SKM-1 treated with dmso at 0.1 percent for 144 hours (cell line): ENCODE results near the gene TENT4A.

Experiments
- DNase-seq: peaks from one replicate; lab custom pipeline; 2025; ENCODE audit not compliant: unreplicated experiment; lab: John Stamatoyannopoulos, UW

The TENT4A gene

DNA sequence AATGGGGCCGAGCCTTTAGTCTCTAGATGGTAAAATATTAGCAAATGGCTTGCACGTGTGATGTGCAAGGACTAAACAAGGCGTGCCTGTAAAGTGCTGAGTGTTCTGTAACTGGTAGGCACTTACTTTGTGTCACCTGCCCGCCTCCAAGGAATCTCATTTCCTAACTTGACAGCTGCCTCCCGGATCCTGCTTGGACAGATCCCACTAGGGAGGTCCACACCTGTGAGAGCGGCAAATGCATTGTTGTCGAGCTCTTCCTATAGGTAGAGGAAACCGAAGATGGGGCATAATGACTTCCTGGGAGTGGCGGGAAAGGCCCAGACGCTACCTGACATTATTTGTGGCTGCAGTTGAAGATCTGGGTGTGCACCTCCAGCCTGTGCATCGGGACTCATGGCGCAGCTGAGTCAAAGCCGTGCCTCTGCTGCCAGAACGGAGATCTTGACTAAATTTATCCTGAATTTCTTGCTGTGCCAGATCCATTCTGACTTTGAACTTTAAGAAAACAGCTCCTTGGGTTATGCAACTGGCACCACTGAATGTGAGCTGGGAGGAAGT lies 79.8 kb downstream of the TENT4A start:
- no peak for DNase-seq

DNA sequence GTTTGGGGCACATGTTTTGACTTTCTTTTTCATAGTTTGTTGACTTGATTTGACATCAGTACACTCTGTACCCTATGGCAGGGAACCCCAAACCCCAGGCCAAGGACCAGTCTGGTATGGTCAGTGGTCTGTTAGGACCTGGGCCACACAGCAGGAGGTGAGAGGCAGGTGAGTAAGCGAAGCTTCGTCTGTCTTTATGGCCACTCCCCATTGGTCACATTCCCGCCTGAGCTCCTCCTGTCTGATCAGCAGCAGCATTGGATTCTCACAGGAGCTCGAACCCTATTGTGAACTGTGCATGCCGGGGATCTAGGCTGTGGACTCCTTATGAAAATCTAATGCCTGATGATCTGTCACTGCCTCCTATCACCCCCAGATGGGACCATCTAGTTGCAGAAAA lies 88.0 kb downstream of the TENT4A start:
- DNase-seq = no peak

DNA sequence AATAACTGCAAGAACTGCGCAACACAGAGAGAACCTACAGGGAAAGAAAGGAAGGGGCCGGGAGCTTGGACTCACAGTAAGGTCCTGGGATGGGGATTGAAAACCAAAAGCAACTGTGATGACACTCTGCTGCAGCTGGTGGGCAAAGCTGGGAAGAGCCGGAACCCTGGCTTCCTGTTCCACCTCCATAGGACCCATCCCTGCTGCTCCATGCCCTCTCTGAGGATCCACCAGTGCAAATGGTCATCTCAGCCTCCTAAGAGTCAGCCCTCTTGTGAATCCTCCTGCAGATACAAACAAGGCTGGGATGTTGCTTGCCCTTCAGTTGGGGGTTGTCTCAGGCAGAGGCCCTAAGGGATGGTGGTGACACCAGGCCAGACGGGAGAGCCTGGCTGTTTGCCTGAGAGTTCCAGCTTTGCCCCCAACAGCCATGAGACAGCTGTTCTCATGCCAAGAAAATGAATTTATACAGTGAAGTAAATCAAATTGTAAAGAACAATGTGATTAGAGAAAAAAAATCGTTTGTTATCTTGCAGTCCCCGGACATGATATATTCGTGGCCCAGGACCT lies 90.8 kb downstream of the TENT4A start:
- no peak for DNase-seq

DNA sequence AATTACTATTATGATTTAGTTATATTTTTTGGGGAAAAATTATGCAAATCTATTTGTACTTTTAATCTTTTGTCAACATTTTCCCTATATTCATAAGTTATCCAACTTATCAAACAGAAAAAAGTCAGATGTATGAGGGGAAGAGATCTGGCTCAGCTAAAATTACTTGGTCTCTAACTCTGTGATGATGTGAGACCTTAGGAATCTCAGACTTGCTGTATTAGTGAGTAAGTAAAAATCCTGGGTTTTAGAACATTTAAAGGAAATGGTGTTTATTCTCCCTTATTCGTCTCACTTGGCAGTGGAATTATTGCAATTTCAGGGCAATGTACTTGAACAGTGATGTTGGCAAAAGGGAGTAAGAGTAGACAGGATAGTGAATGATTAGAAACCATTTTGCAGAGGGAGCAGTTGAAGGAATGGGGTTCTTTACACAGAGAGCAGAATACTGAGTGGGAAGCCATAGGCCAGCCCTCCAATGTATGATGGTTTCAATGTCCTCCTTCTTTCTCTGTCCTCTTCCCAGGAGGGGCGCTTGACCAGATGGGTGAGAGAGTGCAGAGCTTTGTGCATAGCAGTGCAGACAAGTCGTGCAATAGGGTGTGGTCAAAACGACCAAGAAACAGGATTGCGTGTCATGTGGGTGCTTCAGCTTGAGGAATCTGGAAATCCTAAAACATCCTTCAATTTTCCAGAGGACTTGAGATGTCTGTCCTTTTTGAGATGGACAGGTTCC lies 91.7 kb downstream of the TENT4A start:
- DNase-seq = no peak

DNA sequence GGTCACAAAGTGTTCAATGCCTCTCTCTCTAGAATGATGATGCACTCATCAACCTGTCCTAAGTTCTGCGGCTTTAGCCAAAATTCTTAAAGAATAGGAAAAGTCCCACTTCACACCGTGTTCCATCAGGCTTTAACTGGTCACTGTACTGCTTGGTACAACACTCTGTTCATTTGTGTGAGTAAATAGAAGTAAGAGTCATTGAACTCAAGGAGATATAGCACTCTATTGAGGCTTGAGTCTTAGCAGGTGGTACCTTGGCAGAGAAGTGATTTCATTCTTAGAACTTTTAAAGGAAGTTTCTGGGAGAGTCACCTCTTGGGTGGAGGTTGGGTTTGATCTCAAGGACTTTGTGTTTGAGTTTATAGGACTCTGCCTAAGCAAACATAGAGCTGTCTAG lies 92.6 kb downstream of the TENT4A start:
- no peak for DNase-seq
